GM23338 (cell line): ENCODE data around the gene RSPH6A. TPM values are rescaled to one million over a fixed set of nuclear protein-coding genes. Genes with fewer than 3 reads are reported as not detected.

ENCODE experiments used
- ATAC-seq: fragments of 200-7000 bp; cut with Tn5 transposase; 3 replicates; pipeline ENCODE4 v1.9.1; 2020
- DNase-seq: peaks from one replicate; pipeline ENCODE4 v3.0.0-alpha.2; 2015; ENCODE audit warnings: low spot score
- H2AFZ ChIP-seq: fragments of 200-600 bp; sonication (generic); 2 replicates; pipeline ENCODE4 v1.8.0; 2016; ENCODE audit warnings: antibody characterized with exemption, mild to moderate bottlenecking, moderate library complexity
- H3F3A ChIP-seq: fragments of 200-600 bp; sonication (generic); replicated peaks from 2 replicates; pipeline ENCODE4 v1.8.0; 2017; ENCODE audit warnings: antibody characterized with exemption, mixed run types, low read depth
- H3K27ac ChIP-seq: fragments of 200-600 bp; sonication (generic); 2 replicates; pipeline ENCODE4 v1.6.1; 2016; ENCODE audit warnings: low read depth
- H3K27me3 ChIP-seq: fragments of 200-600 bp; sonication (generic); 2 replicates; pipeline ENCODE4 v1.8.0; 2016; ENCODE audit warnings: mild to moderate bottlenecking, mixed run types, moderate library complexity; ENCODE audit not compliant: insufficient read depth
- H3K36me3 ChIP-seq: fragments of 200-600 bp; sonication (generic); 2 replicates; pipeline ENCODE4 v1.8.0; 2016; ENCODE audit warnings: mild to moderate bottlenecking; ENCODE audit not compliant: insufficient read depth
- H3K4me1 ChIP-seq: fragments of 200-600 bp; sonication (generic); 2 replicates; pipeline ENCODE4 v1.8.0; 2016; ENCODE audit warnings: mild to moderate bottlenecking, moderate library complexity; ENCODE audit not compliant: insufficient read depth
- H3K4me2 ChIP-seq: fragments of 200-600 bp; sonication (generic); 2 replicates; pipeline ENCODE4 v1.7.1; 2017; ENCODE audit warnings: mixed run types
- H3K4me3 ChIP-seq: fragments of 200-600 bp; sonication (generic); 2 replicates; pipeline ENCODE4 v1.6.1; 2016; ENCODE audit warnings: mixed run types
- H3K79me2 ChIP-seq: fragments of 200-600 bp; sonication (generic); replicated peaks from 2 replicates; pipeline ENCODE4 v1.8.0; 2017; ENCODE audit warnings: mild to moderate bottlenecking; ENCODE audit not compliant: insufficient read depth
- H3K9me2 ChIP-seq: fragments of 200-600 bp; sonication (generic); 2 replicates; pipeline ENCODE4 v1.8.0; 2017; ENCODE audit not compliant: insufficient read depth
- H4K20me1 ChIP-seq: fragments of 200-600 bp; sonication (generic); replicated peaks from 2 replicates; pipeline ENCODE4 v1.8.0; 2017; ENCODE audit warnings: mild to moderate bottlenecking; ENCODE audit not compliant: insufficient read depth
- H3K27ac Mint-ChIP-seq: 2 replicates; pipeline ENCODE4 v1.8.0; 2020; ENCODE audit warnings: inconsistent platforms, mild to moderate bottlenecking, moderate library complexity, mixed read lengths
- H3K27me3 Mint-ChIP-seq: 3 replicates; pipeline ENCODE4 v1.8.0; 2022; ENCODE audit warnings: low read depth, mild to moderate bottlenecking, moderate library complexity, mixed read lengths, inconsistent platforms; ENCODE audit not compliant: insufficient read depth, poor library complexity
- H3K36me3 Mint-ChIP-seq: 3 replicates; pipeline ENCODE4 v1.8.0; 2021; ENCODE audit warnings: low read depth, mild to moderate bottlenecking, inconsistent platforms, moderate library complexity, mixed read lengths
- H3K4me1 Mint-ChIP-seq: 3 replicates; pipeline ENCODE4 v1.8.0; 2020; ENCODE audit warnings: mild to moderate bottlenecking, inconsistent platforms, mixed read lengths
- H3K4me3 Mint-ChIP-seq: 3 replicates; pipeline ENCODE4 v1.8.0; 2021; ENCODE audit warnings: moderate library complexity, mild to moderate bottlenecking, inconsistent platforms, mixed read lengths
- H3K9me3 Mint-ChIP-seq: 3 replicates; pipeline ENCODE4 v1.8.0; 2020; ENCODE audit warnings: moderate library complexity, mild to moderate bottlenecking, inconsistent platforms, mixed read lengths
- CREB1 ChIP-seq: fragments of 250-450 bp; sonication (Bioruptor Pico); IDR thresholded peaks from 2 replicates; pipeline ENCODE4 v1.5.0; 2020; ENCODE audit warnings: low read depth, mild to moderate bottlenecking, moderate library complexity
- ETS1 ChIP-seq: IDR thresholded peaks from 2 replicates; pipeline ENCODE4 v1.6.1; 2016; ENCODE audit warnings: antibody characterized with exemption
- EZH2 ChIP-seq: fragments of 200-600 bp; sonication (generic); IDR thresholded peaks from one replicate; pipeline ENCODE4 v1.8.0; 2017; ENCODE audit warnings: antibody characterized with exemption, mild to moderate bottlenecking, low read depth; ENCODE audit not compliant: unreplicated experiment
- EZH2phosphoT487 ChIP-seq: fragments of 200-600 bp; sonication (generic); IDR thresholded peaks from one replicate; pipeline ENCODE4 v1.8.1; 2018; ENCODE audit warnings: antibody characterized with exemption; ENCODE audit not compliant: unreplicated experiment
- JUNB ChIP-seq: IDR thresholded peaks from one replicate; pipeline ENCODE4 v1.6.1; 2016; ENCODE audit warnings: antibody characterized with exemption; ENCODE audit not compliant: unreplicated experiment
- NANOG ChIP-seq: IDR thresholded peaks from 2 replicates; pipeline ENCODE4 v1.6.1; 2016; ENCODE audit warnings: antibody characterized with exemption, borderline replicate concordance
- REST ChIP-seq: IDR thresholded peaks from one replicate; pipeline ENCODE4 v1.6.1; 2018; ENCODE audit warnings: antibody characterized with exemption; ENCODE audit not compliant: unreplicated experiment
- STAT1 ChIP-seq: IDR thresholded peaks from one replicate; pipeline ENCODE4 v1.6.1; 2016; ENCODE audit warnings: antibody characterized with exemption; ENCODE audit not compliant: unreplicated experiment
- ZNF114 ChIP-seq: fragments of 250-450 bp; sonication (Bioruptor Pico); IDR thresholded peaks from 2 replicates; pipeline ENCODE4 v1.5.0; 2020; ENCODE audit warnings: mild to moderate bottlenecking, moderate library complexity
- ZNF331 ChIP-seq: fragments of 250-450 bp; sonication (Bioruptor Pico); IDR thresholded peaks from 2 replicates; pipeline ENCODE4 v1.5.0; 2020; ENCODE audit warnings: low read depth, mild to moderate bottlenecking, moderate library complexity
- polyA plus RNA-seq: library from polyadenylated mRNA; unstranded; fragments of >200 nt; fragmentation: Nextera tagmentation; extraction: Ambion mirVana; gene quantifications from 2 replicates; pipeline ENCODE4 v1.2.1, GENCODE V29; 2016
- total RNA-seq: library from RNA; depleted of rRNA; stranded (reverse); fragments of >200 nt; shearing (Covaris generic); gene quantifications from 2 replicates; pipeline ENCODE4 v1.2.3, GENCODE V29; 2014

The RSPH6A gene
- total and polyA plus RNA-seq, 2 experiments from 2014 or later: 0.11 to 0.21 TPM

GRCh38 chr19:45854167-45854778 lies 39.2 kb upstream of the RSPH6A start:
- peaks cover 64% of the 10 kb centered on the region for H3K36me3 Mint-ChIP-seq
- Histone ChIP-seq H3K4me3 (no peak overlapping the region), H2AFZ (no peak overlapping the region), H3K27ac (no peak overlapping the region), H3K27me3 (no peaks in the 10 kb centered on the region), H3K36me3 (peaks cover 36% of the 10 kb centered on the region), H3K79me2 (peaks cover 44% of the 10 kb centered on the region), H4K20me1 (peaks cover 44% of the 10 kb centered on the region), H3K4me2 (no peak overlapping the region), H3K4me1 (no peaks in the 10 kb centered on the region), H3F3A (peaks cover 13% of the 10 kb centered on the region; the same call in 1 of the 2 replicates), H3K9me2 (no peaks in the 10 kb centered on the region)
- ATAC-seq: no peak
- no peak for DNase-seq
- no peak for TF ChIP-seq ZNF331
- TF ChIP-seq EZH2: no peak
- no peaks in the 10 kb centered on the region for H3K4me1 Mint-ChIP-seq
- no peaks in the 10 kb centered on the region for H3K9me3 Mint-ChIP-seq
- no peak overlapping the region for H3K4me3 Mint-ChIP-seq
- H3K27ac Mint-ChIP-seq: no peak overlapping the region
- H3K27me3 Mint-ChIP-seq: peaks cover 14% of the 10 kb centered on the region

GRCh38 chr19:45852983-45853382 lies 37.9 kb upstream of the RSPH6A start:
- DNase-seq (no peak), ATAC-seq (no peak)
- peaks cover 31% of the 10 kb centered on the region for H3K79me2 ChIP-seq
- no peaks in the 10 kb centered on the region for H3K9me2 ChIP-seq
- H3K4me1 ChIP-seq: no peaks in the 10 kb centered on the region
- no peak overlapping the region for H3K4me3 ChIP-seq
- H4K20me1 ChIP-seq: peaks cover 43% of the 10 kb centered on the region
- TF ChIP-seq STAT1: no peak
- Mint-ChIP-seq H3K27me3 (peaks cover 13% of the 10 kb centered on the region), H3K36me3 (peaks cover 64% of the 10 kb centered on the region), H3K9me3 (no peaks in the 10 kb centered on the region), H3K4me3 (no peak overlapping the region), H3K27ac (no peak overlapping the region; the same call in 1 of the 2 replicates), H3K4me1 (no peaks in the 10 kb centered on the region)
- H3K4me2 ChIP-seq: no peak overlapping the region
- no peaks in the 10 kb centered on the region for H3K27me3 ChIP-seq
- no peak overlapping the region for H2AFZ ChIP-seq
- peaks cover 18% of the 10 kb centered on the region for H3F3A ChIP-seq
- no peak overlapping the region for H3K27ac ChIP-seq
- H3K36me3 ChIP-seq: peaks cover 42% of the 10 kb centered on the region

GRCh38 chr19:45852145-45852750 lies 37.1 kb upstream of the RSPH6A start:
- H3K27me3 ChIP-seq: no peaks in the 10 kb centered on the region
- no peaks in the 10 kb centered on the region for H3K4me1 Mint-ChIP-seq
- DNase-seq: no peak
- TF ChIP-seq NANOG (no peak), STAT1 (no peak), JUNB (no peak), ZNF114 (CRISPR knock-in tag) (no peak), ZNF331 (no peak), EZH2phosphoT487 (no peak), ETS1 (no peak), REST (no peak), CREB1 (CRISPR knock-in tag) (no peak)

More at GRCh38 chr19:45852145-45852750, 37.1 kb upstream of the RSPH6A start:
- Histone ChIP-seq H2AFZ (no peak overlapping the region), H3K79me2 (peaks cover 23% of the 10 kb centered on the region), H3K9me2 (no peaks in the 10 kb centered on the region), H3K36me3 (peaks cover 50% of the 10 kb centered on the region), H3F3A (peaks cover 20% of the 10 kb centered on the region), H4K20me1 (peaks cover 37% of the 10 kb centered on the region), H3K4me3 (no peak overlapping the region), H3K27ac (no peak overlapping the region), H3K4me1 (no peaks in the 10 kb centered on the region), H3K4me2 (no peak overlapping the region)
- peaks cover 13% of the 10 kb centered on the region for H3K27me3 Mint-ChIP-seq
- no peak overlapping the region; the same call in 1 of the 2 replicates for H3K27ac Mint-ChIP-seq
- H3K36me3 Mint-ChIP-seq: peaks cover 69% of the 10 kb centered on the region
- no peak overlapping the region for H3K4me3 Mint-ChIP-seq
- no peaks in the 10 kb centered on the region for H3K9me3 Mint-ChIP-seq
- ATAC-seq: no peak
